Upper lobe of left lung (tissue), 6 donors: ENCODE data around the gene ABHD4. TPM values are rescaled to one million over a fixed set of nuclear protein-coding genes. Genes with fewer than 3 reads are reported as not detected.
A peak's percentile ranks its signal among the peaks of the same experiment; 100 is the strongest.

ENCODE experiments used
- ATAC-seq, 2 donors: fragments of 200-7000 bp; cut with Tn5 transposase; one replicate each; pipeline ENCODE4 v1.9.1; 2022; ENCODE audit warnings: mild to moderate bottlenecking in 2 of 2, moderate library complexity in 2 of 2; ENCODE audit not compliant: low FRiP score in 2 of 2
- DNase-seq, 2 donors: peaks; one replicate each; pipeline ENCODE4 v3.0.0-alpha.2; 2019 to 2020
- H3K27ac ChIP-seq, 4 donors: fragments of 200-600 bp; sonication (generic); one replicate each; pipeline ENCODE4 v1.5.1; 2016 to 2019
- H3K27me3 ChIP-seq, 4 donors: fragments of 200-600 bp; sonication (generic); one replicate each; pipeline ENCODE4 v1.5.1; 2017 to 2019
- H3K36me3 ChIP-seq, 4 donors: fragments of 200-600 bp; sonication (generic); one replicate each; pipeline ENCODE4 v1.5.1; 2016 to 2019
- H3K4me1 ChIP-seq, 4 donors: fragments of 200-600 bp; sonication (generic); one replicate each; pipeline ENCODE4 v1.5.1; 2018 to 2019
- H3K4me3 ChIP-seq, 4 donors: fragments of 200-600 bp; sonication (generic); one replicate each; pipeline ENCODE4 v1.5.1; 2017 to 2019; ENCODE audit warnings: mild to moderate bottlenecking in 2 of 4, moderate library complexity in 1 of 4
- H3K9me3 ChIP-seq, 4 donors: fragments of 200-600 bp; sonication (generic); one replicate each; pipeline ENCODE4 v1.5.1; 2018 to 2019
- EP300 ChIP-seq, 4 donors: sonication (generic); formaldehyde crosslinking; IDR thresholded peaks; one replicate each; pipeline ENCODE4 v1.5.1; 2017; ENCODE audit warnings: antibody characterized with exemption in 4 of 4, control low read depth in 2 of 4
- POLR2A ChIP-seq, 4 donors: fragments of 450-650 bp; IDR thresholded peaks; one replicate each; pipeline ENCODE4 v1.5.1; 2016 to 2017; ENCODE audit warnings: antibody characterized with exemption in 4 of 4, mild to moderate bottlenecking in 2 of 4
- POLR2AphosphoS5 ChIP-seq, 2 donors: sonication (generic); formaldehyde crosslinking; IDR thresholded peaks; one replicate each; pipeline ENCODE4 v1.5.1; 2017; ENCODE audit warnings: antibody characterized with exemption in 2 of 2
- WGBS, 2 donors: methylation state at CpG; one replicate each; pipeline ENCODE4 v1.1.5; 2017 to 2018; 5-methylcytosine and 5-hydroxymethylcytosine counted together
- total RNA-seq, 6 donors: library from RNA; depleted of rRNA in 4 of 6; stranded (reverse); fragments of >200 nt in 4 of 6; gene quantifications; one replicate each; pipeline versions ENCODE4 v1.1.0 to v1.2.1, GENCODE V29; 2016 to 2021
- TF ChIP-seq, protein P1 (sequence below), 6 experiments: fragments of 450-650 bp in 4 of 6; fragments of 200-600 bp in 2 of 6; sonication (generic) in 2 of 6; IDR thresholded peaks; one replicate each; pipeline ENCODE4 v1.5.1; 2016 to 2019; ENCODE audit warnings: antibody characterized with exemption in 6 of 6
- donor health status: DM: no; HTN: no; CAD: no; lungs with moderate emphysema.
- donor health status: DM: no; HTN: yes; CAD: no; lungs with severe emphysema.

ABHD4 gene
- total RNA-seq, 6 donors from 2014 or later, result 20.1 to 31.3 (median 26.1) TPM

DNA sequence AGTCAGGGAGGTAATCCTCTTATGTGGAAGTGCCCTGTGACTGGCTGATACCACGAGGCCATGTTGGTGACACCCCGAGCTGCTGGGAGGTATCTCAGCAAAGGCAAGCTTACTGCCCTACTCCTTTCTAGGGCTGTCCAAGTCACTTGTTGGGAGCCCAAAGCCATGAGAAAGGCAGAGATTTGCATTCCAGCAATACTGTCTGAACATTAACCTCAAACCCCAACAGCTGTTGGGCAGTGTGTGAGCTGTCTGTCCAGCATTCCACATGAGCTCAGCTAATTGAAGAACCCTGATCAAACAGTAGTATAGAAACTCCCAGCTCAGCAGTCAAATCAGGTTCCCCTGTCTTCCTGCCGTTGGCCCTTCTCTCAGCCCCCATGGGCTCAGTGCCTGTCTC lies 9.2 kb downstream of the ABHD4 start:
- no peak for DNase-seq
- 93% methylated on average over 3 of the region's 3 CpGs for WGBS, 2 donors

DNA sequence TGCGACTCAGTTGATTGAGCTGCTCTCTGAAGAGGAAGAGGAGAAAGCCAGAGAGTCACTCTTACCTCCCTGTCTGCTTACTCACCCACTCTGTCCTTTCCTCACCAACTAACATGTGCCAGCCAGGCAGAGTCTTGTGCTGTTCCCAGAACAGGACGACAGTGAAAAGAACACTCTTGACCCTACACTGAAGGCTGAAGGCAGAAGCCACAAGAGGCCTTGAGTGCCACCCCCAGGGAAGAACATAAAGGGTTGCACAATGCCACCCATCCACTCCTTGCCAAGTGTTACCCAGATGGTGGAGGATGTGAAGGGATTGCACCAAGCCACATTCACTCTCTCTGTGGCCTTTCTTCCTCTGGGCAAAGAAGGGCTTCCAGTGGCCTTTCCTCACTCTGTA lies 12.8 kb downstream of the ABHD4 start:
- ATAC-seq (no peak), DNase-seq (peak in 1 of 2 donors; percentile 62)
- H3K4me1 ChIP-seq, result peaks cover 7 to 11% (median 9%) of the 10 kb centered on the region in 4 donors
- peak overlapping the region in 1 of 4 donors; percentile 30 for H3K27ac ChIP-seq
- H3K9me3 ChIP-seq, result no peaks in the 10 kb centered on the region
- no peaks in the 10 kb centered on the region for H3K27me3 ChIP-seq
- no peak for TF ChIP-seq POLR2A (IDR thresholded peaks at IDR 0.05)
- peak in 1 of 4 donors; percentile 51 for TF ChIP-seq EP300 (IDR thresholded peaks at IDR 0.05)
- TF ChIP-seq, protein P1, sequence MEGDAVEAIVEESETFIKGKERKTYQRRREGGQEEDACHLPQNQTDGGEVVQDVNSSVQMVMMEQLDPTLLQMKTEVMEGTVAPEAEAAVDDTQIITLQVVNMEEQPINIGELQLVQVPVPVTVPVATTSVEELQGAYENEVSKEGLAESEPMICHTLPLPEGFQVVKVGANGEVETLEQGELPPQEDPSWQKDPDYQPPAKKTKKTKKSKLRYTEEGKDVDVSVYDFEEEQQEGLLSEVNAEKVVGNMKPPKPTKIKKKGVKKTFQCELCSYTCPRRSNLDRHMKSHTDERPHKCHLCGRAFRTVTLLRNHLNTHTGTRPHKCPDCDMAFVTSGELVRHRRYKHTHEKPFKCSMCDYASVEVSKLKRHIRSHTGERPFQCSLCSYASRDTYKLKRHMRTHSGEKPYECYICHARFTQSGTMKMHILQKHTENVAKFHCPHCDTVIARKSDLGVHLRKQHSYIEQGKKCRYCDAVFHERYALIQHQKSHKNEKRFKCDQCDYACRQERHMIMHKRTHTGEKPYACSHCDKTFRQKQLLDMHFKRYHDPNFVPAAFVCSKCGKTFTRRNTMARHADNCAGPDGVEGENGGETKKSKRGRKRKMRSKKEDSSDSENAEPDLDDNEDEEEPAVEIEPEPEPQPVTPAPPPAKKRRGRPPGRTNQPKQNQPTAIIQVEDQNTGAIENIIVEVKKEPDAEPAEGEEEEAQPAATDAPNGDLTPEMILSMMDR (IDR thresholded peaks at IDR 0.05), result no peak
- TF ChIP-seq POLR2AphosphoS5 (IDR thresholded peaks at IDR 0.05), result peak in 1 of 2 donors; percentile 28
- no peak overlapping the region for H3K4me3 ChIP-seq
- 80% methylated on average over 2 of the region's 2 CpGs for WGBS, 2 donors
- peaks cover 26 to 66% (median 51%) of the 10 kb centered on the region in 4 donors for H3K36me3 ChIP-seq

More for the DNA sequence above, 9.2 kb downstream of the ABHD4 start:
- Histone ChIP-seq H3K36me3 (peaks cover 49 to 100% (median 85%) of the 10 kb centered on the region in 4 donors), H3K4me3 (no peak overlapping the region), H3K27me3 (no peaks in the 10 kb centered on the region), H3K9me3 (no peaks in the 10 kb centered on the region), H3K4me1 (no peaks in the 10 kb centered on the region), H3K27ac (no peak overlapping the region)
- ATAC-seq, result no peak
- TF ChIP-seq EP300 (IDR thresholded peaks at IDR 0.05) (no peak), POLR2AphosphoS5 (IDR thresholded peaks at IDR 0.05) (no peak), POLR2A (IDR thresholded peaks at IDR 0.05) (no peak)
- TF ChIP-seq, protein P1 (IDR thresholded peaks at IDR 0.05), result no peak

DNA sequence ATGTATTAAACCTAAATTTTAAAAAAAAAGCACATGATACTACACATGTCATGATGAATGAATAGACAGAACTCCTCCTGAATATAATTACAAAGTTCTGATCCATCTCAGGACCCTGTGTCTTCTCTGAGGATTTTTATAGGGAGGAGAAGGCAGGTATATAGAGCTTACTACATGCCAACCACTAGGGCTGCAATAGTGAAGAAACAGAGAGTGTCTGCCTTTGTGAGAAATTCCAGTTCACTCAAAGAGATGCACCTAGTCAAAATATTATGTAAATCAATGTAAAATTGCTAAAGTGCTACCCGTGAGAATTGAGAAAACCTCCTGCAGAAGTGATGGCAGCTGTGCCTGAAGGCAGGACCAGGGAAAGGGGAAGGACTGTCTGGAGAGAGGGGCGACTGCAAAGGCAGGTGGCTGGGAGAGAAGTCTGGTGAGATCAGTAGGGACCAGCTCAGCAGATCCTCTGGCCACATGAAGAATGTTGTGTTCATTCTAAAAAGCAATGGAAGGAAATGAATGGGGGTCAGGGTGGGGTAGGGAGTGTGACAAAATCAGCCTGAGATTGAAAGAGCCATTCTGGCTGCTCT lies 15.1 kb downstream of the ABHD4 start:
- Histone ChIP-seq H3K27me3 (no peaks in the 10 kb centered on the region), H3K27ac (peak overlapping the region in 1 of 4 donors; percentile 40), H3K4me1 (peaks cover 7 to 11% (median 9%) of the 10 kb centered on the region in 4 donors), H3K4me3 (no peak overlapping the region), H3K9me3 (no peaks in the 10 kb centered on the region), H3K36me3 (peaks cover 15 to 43% (median 29%) of the 10 kb centered on the region in 4 donors)
- TF ChIP-seq, protein P1 (IDR thresholded peaks at IDR 0.05), result no peak
- TF ChIP-seq POLR2AphosphoS5 (IDR thresholded peaks at IDR 0.05) (no peak), POLR2A (IDR thresholded peaks at IDR 0.05) (no peak), EP300 (IDR thresholded peaks at IDR 0.05) (no peak)
- ATAC-seq (no peak), DNase-seq (no peak)
- 45 to 63% methylated on average over 2 of the region's 2 CpGs for WGBS, 2 donors

DNA sequence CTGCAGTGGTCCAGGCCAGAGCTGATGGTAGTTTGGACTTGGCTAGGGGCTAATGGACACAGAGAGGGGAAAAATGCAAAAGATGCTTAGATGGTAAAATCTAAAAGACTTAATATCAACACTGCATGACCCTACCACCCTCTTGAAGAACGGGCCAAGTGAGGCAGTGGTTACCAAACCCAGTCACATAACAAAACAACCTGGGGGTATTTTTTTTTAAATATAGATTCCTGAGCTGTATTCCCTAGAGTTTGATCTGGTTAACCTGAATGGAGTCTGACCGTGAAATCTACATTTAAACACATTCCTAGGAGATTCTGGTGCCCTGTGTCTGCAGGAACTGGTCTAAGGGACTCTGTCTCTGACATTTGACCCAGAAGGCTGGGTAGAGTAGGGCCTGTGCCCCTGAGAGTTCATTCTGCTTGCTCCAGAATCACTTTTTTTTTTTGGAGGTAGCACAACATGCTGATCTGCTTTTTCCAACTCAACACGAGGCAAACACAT lies 15.7 kb downstream of the ABHD4 start:
- Histone ChIP-seq H3K4me3 (no peak overlapping the region), H3K27me3 (no peaks in the 10 kb centered on the region), H3K36me3 (peaks cover 15 to 37% (median 25%) of the 10 kb centered on the region in 4 donors), H3K4me1 (peaks cover 7 to 11% (median 9%) of the 10 kb centered on the region in 4 donors), H3K27ac (peak overlapping the region; percentile 20 to 50 (median 31)), H3K9me3 (no peaks in the 10 kb centered on the region)
- 49 to 50% methylated on average over 3 of the region's 3 CpGs for WGBS, 2 donors
- no peak for ATAC-seq
- TF ChIP-seq, protein P1 (IDR thresholded peaks at IDR 0.05), result no peak
- TF ChIP-seq EP300 (IDR thresholded peaks at IDR 0.05), result no peak
- TF ChIP-seq POLR2A (IDR thresholded peaks at IDR 0.05), result no peak
- TF ChIP-seq POLR2AphosphoS5 (IDR thresholded peaks at IDR 0.05), result no peak
- no peak for DNase-seq
